GM12865 (cell line): Measurements from ENCODE around the gene FCHSD2.

Experiments used
- DNase-seq: peaks from one replicate; pipeline ENCODE4 v3.0.0; 2010; ENCODE audit warnings: low read depth
- H3K4me3 ChIP-seq: 2 replicates; pipeline ENCODE4 v1.5.1; 2011; ENCODE audit warnings: mild to moderate bottlenecking, low read depth, low read length, control low read depth
- TF ChIP-seq, protein P1 (sequence below): IDR thresholded peaks from 2 replicates; pipeline ENCODE4 v1.5.1; 2011; ENCODE audit warnings: low read length, control low read depth, low read depth, inconsistent platforms; ENCODE audit not compliant: insufficient read depth; ENCODE audit errors: missing control alignments

The FCHSD2 gene

DNA sequence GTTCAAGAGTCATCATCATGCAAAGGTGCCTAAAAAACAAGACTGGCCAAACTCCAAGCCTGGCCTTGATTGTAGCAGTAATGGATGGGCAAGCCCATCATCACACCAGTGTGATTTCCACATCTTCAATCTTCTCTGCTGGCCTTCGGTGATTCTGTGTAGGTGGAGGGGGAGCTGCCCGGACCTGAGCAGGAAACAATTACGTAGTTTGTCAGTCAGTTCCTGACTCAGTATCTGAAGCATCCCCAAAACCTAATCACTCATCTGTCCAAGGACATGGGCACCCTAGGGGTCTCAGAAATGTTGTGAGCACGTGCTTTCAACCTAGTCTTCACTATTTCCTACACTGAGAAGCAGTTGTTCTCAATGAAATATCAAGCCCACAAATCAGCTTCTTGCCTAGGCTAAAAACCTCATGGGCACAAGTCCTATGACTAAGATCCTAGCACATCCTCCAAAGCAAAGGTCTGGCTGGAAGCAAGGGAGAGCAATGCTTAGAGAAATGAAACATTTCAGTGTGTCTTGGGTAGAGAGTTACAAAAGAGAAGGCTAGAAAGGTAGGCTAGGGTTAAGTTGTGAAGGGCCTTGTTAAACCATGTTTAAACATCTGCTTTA is 303.3 kb downstream of the FCHSD2 start:
- no peak for DNase-seq
- TF ChIP-seq, protein P1, sequence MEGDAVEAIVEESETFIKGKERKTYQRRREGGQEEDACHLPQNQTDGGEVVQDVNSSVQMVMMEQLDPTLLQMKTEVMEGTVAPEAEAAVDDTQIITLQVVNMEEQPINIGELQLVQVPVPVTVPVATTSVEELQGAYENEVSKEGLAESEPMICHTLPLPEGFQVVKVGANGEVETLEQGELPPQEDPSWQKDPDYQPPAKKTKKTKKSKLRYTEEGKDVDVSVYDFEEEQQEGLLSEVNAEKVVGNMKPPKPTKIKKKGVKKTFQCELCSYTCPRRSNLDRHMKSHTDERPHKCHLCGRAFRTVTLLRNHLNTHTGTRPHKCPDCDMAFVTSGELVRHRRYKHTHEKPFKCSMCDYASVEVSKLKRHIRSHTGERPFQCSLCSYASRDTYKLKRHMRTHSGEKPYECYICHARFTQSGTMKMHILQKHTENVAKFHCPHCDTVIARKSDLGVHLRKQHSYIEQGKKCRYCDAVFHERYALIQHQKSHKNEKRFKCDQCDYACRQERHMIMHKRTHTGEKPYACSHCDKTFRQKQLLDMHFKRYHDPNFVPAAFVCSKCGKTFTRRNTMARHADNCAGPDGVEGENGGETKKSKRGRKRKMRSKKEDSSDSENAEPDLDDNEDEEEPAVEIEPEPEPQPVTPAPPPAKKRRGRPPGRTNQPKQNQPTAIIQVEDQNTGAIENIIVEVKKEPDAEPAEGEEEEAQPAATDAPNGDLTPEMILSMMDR: no peak
- no peak overlapping the region for H3K4me3 ChIP-seq

DNA sequence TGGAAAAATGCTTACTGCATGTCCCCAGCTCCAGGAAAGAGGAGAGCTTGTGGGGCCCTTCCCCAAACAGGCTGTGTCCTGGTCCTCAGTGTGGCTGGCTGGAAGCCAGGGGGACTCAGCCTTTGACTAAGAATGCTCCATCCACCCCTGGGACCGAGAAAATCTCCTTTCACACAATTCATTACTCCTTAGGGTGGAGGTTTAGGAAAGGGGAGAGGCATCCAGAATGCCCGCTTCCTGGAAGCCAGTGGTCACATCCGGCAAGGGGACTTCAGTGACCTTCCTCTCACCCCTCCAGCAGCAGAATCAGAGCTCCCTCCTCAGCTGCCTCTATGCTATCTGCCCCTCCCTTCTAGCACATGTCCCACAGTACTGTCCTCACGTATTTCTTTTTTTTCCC is 306.0 kb downstream of the FCHSD2 start:
- no peak overlapping the region for H3K4me3 ChIP-seq
- no peak for DNase-seq
- TF ChIP-seq, protein P1: no peak

DNA sequence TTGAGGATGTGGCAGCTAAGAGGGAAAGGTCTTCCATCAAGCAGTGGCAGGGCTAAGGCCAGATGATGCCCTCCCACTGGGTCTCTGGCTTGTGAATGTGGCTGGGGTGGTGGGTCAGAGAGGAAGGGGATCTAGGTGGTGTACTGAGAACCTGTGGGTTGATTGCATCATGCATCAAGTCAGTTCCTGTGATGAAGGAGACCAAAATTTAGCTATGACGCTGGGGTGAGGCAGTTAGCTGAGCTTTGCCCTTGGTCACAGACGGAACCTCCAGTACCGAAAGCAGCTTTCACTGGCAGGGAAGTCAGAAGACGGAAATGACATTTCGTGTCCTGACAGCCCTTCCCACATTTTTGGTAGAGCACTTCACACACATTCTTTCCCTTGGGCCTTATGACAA is 307.2 kb downstream of the FCHSD2 start:
- H3K4me3 ChIP-seq: no peak overlapping the region
- TF ChIP-seq, protein P1: no peak
- DNase-seq: no peak

DNA sequence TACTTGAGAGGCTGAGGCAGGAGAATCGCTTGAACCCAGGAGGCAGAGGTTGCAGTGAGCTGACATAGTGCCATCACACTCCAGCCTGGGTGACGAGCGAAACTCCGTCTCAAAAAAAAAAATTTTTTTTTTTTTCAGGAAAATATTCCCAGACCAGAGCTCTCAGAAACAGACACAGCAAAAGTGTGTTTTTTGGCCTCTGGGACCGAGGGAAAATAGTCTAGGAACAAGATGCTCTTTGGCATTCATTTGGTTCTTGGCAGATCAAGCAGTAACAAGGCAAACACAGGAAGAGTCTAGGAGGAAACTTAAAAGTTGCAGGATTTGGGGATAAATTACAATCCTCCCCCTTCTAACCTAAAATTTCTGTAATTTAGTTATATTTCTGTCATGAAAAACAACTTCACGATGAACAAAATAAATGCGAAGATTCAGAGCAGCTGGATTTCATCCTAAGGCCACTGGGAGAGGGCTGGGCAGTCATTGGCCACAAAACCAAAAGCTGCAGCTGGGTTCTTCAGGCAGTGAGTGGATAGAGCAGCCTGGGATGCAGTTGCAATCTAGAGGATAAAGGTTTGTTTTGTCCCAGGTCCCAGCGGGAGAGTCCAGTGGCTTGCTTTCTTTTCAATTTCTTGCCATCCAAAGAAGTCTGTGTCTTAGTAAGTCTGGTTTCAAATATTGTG is 308.2 kb downstream of the FCHSD2 start:
- TF ChIP-seq, protein P1: no peak
- DNase-seq: no peak
- H3K4me3 ChIP-seq: no peak overlapping the region

DNA sequence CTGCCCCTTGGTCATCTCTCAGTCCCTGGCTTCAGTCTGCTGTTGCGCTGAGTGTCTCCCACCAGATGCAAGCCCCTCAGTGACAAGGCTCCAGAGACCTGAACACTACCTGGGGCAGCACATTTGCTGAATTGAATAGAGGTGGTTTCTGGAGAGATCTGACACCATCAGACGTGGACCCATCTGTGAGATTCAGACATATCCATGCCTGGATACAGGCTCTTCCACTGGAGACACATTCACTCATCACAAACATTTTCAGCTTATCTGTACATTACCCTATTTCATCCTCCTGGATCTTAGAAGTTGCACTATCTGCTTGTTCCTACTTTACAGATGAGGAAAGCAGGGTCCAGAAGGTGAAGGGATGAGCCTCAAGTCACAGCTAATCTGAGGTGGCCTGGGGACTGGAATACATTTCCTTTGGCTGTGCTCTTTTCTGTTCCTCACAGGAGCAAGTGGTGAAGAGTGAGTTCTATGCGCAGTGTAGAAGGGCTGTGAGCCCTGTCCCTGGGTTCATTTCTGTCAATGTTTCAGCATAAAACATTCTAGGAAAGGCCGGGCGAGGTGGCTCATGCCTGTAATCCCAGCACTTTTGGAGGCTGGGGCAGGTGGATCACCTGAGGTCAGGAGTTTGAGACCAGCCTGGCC is 308.9 kb downstream of the FCHSD2 start:
- DNase-seq: no peak
- no peak overlapping the region for H3K4me3 ChIP-seq
- TF ChIP-seq, protein P1: no peak

DNA sequence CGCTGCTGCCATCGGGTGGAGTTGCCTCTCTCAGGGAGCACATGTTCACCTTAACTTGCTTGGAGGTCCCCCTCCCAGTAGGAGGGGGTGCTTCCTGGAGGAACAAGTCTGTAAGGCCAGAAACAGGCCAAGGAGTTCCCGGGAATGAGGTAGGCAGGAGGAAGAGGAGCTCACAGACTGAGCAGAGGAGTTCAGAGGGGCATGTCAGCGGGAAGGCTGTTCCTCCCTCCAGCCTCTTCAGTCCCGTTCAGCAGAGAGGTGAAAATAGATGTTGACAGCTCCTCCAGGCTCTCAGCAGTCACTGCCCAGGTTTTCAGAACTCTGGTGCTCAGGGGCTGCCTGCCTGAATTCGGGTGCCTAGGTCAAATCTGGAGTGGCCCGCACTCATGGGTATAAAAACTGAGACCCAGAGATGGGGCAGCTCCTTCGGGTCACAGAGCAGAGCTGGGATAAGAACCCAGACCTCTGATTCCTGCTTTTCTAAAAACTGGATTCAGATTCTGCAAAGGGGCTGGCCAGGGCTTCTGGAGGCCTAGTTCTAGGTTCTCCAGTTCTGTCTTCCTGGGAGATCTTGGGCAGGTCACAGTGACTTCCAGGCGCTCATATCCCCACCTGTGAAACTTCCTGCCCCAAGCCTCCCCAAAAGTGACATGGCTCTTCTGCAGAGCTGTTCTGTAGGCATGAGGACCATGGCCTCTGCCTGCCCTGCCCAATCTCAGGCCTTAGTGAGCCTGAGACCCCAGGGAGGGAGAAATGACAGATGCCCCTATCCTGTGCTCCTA is 309.6 kb downstream of the FCHSD2 start:
- DNase-seq: no peak
- H3K4me3 ChIP-seq: no peak overlapping the region
- TF ChIP-seq, protein P1: no peak
